Sigmoid colon (tissue), 4 donors: Measurements from ENCODE around the gene FUOM.

Experiments used
- CTCF ChIP-seq, 4 experiments: fragments of 450-650 bp in 3 of 4; fragments of 200-600 bp in 1 of 4; IDR thresholded peaks; one replicate each; pipeline ENCODE4 v1.5.1; 2016 to 2019; ENCODE audit warnings: antibody characterized with exemption in 4 of 4, mild to moderate bottlenecking in 3 of 4, moderate library complexity in 2 of 4
- EP300 ChIP-seq, 4 donors: sonication (generic); formaldehyde crosslinking; IDR thresholded peaks; one replicate each; pipeline ENCODE4 v1.6.1; 2017; ENCODE audit warnings: antibody characterized with exemption in 4 of 4

- TF ChIP-seq CTCF (IDR thresholded peaks at IDR 0.05) (no peak), EP300 (IDR thresholded peaks at IDR 0.05) (no peak)
These were observed 35.7 kb upstream of the FUOM start for GRCh38 chr10:133393401-133394063.
